ENCODE results near the gene RALGPS1.

RALGPS1 gene

GRCh38 chr9:127244609-127245601 lies 330.3 kb downstream of the RALGPS1 start:
- peak overlapping the region; percentile 71 for H3K4me3 ChIP-seq (ENCODE audit: low read depth, low read length)
- H3K27ac ChIP-seq (ENCODE audit: extremely low read depth, low read depth, low read length), result no peak overlapping the region
- ChIA-PET CTCF (interaction anchor here (0.6 to 1.2 kb wide), 3 partner anchors 18 to 31 kb away, joined by 3 to 4 read pairs (median 3); no protein-coding TSS in a partner anchor), POLR2A (interaction anchor here (1.2 to 1.8 kb wide), 4 partner anchors 21 to 206 kb away, joined by 4 to 14 read pairs (median 10); partner anchors contain the start of genes LRSAM1, RPL12, SLC2A8 and ZNF79)
- H3K4me1 ChIP-seq (ENCODE audit: control insufficient read depth, insufficient read depth, low read length), result no peaks in the 10 kb centered on the region
- H3K36me3 ChIP-seq (ENCODE audit: control insufficient read depth in 2 of 2, insufficient read depth in 1 of 2, low read length in 2 of 2), result peaks cover 0 to 6% of the 10 kb centered on the region in 2 experiments; a peak in 1 of 3 replicates
- no peaks in the 10 kb centered on the region for H3K9me3 ChIP-seq (ENCODE audit: control insufficient read depth, insufficient read depth, low read depth, low read length)
- TF ChIP-seq ZSCAN16 (tag by site-specific recombination; IDR thresholded peaks at IDR 0.05) (no peak), ZNF174 (tag by site-specific recombination; IDR thresholded peaks at IDR 0.05) (no peak), ZNF335 (tag by site-specific recombination; conservative IDR thresholded peaks at IDR 0.05) (peak; percentile 87), SCRT2 (tag by site-specific recombination; IDR thresholded peaks at IDR 0.05) (no peak), TCF7L2 (IDR thresholded peaks at IDR 0.05; ENCODE audit: borderline replicate concordance, low read depth, low read length) (no peak), ZNF16 (tag by site-specific recombination; IDR thresholded peaks at IDR 0.05; ENCODE audit: low read depth) (no peak), HIC1 (tag by site-specific recombination; IDR thresholded peaks at IDR 0.05) (0 out of 2 replicates have a peak, but pooled peaks have one; percentile 42), PRDM10 (tag by site-specific recombination; IDR thresholded peaks at IDR 0.05) (peak; percentile 99), GLI4 (tag by site-specific recombination; IDR thresholded peaks at IDR 0.05) (no peak), SP7 (tag by site-specific recombination; IDR thresholded peaks at IDR 0.05) (0 out of 2 replicates have a peak, but pooled peaks have one; percentile 6), ZBTB48 (tag by site-specific recombination; IDR thresholded peaks at IDR 0.05) (peak; percentile 96), ZNF510 (tag by site-specific recombination; IDR thresholded peaks at IDR 0.05; ENCODE audit: insufficient replicate concordance) (no peak), FEZF1 (tag by site-specific recombination; IDR thresholded peaks at IDR 0.05) (no peak), SP3 (tag by site-specific recombination; IDR thresholded peaks at IDR 0.05) (peak; percentile 83), ZNF610 (tag by site-specific recombination; IDR thresholded peaks at IDR 0.05; ENCODE audit: borderline replicate concordance) (no peak), MEIS1 (CRISPR knock-in tag; IDR thresholded peaks at IDR 0.05; ENCODE audit: borderline replicate concordance) (no peak), ZNF202 (tag by site-specific recombination; IDR thresholded peaks at IDR 0.05; ENCODE audit: borderline replicate concordance) (no peak), ZBTB17 (tag by site-specific recombination; IDR thresholded peaks at IDR 0.05) (peak; percentile 24; the same call in 1 of the 2 replicates)
- TF ChIP-seq, protein P1, sequence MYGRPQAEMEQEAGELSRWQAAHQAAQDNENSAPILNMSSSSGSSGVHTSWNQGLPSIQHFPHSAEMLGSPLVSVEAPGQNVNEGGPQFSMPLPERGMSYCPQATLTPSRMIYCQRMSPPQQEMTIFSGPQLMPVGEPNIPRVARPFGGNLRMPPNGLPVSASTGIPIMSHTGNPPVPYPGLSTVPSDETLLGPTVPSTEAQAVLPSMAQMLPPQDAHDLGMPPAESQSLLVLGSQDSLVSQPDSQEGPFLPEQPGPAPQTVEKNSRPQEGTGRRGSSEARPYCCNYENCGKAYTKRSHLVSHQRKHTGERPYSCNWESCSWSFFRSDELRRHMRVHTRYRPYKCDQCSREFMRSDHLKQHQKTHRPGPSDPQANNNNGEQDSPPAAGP (tag by site-specific recombination; IDR thresholded peaks at IDR 0.05), result no peak
- TF ChIP-seq, protein P2, sequence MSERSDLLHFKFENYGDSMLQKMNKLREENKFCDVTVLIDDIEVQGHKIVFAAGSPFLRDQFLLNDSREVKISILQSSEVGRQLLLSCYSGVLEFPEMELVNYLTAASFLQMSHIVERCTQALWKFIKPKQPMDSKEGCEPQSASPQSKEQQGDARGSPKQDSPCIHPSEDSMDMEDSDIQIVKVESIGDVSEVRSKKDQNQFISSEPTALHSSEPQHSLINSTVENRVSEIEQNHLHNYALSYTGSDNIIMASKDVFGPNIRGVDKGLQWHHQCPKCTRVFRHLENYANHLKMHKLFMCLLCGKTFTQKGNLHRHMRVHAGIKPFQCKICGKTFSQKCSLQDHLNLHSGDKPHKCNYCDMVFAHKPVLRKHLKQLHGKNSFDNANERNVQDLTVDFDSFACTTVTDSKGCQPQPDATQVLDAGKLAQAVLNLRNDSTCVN (tag by site-specific recombination; optimal IDR thresholded peaks at IDR 0.05), result peak; percentile 69
- TF ChIP-seq, protein P3, sequence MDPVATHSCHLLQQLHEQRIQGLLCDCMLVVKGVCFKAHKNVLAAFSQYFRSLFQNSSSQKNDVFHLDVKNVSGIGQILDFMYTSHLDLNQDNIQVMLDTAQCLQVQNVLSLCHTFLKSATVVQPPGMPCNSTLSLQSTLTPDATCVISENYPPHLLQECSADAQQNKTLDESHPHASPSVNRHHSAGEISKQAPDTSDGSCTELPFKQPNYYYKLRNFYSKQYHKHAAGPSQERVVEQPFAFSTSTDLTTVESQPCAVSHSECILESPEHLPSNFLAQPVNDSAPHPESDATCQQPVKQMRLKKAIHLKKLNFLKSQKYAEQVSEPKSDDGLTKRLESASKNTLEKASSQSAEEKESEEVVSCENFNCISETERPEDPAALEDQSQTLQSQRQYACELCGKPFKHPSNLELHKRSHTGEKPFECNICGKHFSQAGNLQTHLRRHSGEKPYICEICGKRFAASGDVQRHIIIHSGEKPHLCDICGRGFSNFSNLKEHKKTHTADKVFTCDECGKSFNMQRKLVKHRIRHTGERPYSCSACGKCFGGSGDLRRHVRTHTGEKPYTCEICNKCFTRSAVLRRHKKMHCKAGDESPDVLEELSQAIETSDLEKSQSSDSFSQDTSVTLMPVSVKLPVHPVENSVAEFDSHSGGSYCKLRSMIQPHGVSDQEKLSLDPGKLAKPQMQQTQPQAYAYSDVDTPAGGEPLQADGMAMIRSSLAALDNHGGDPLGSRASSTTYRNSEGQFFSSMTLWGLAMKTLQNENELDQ (tag by site-specific recombination; IDR thresholded peaks at IDR 0.05; ENCODE audit: low read depth), result no peak
